GM12891 (cell line): ENCODE measurements around the gene ROCK2.

Experiments used
- PAX5 ChIP-seq: IDR thresholded peaks from 2 replicates; pipeline ENCODE4 v1.6.1; 2011; ENCODE audit warnings: low read length, moderate library complexity, mild to moderate bottlenecking; ENCODE audit not compliant: insufficient read depth, severe bottlenecking
- POLR2A ChIP-seq: IDR thresholded peaks from 2 replicates; pipeline ENCODE4 v1.6.1; 2011; ENCODE audit warnings: low read depth, low read length, control low read depth
- POLR2AphosphoS5 ChIP-seq: IDR thresholded peaks from 2 replicates; pipeline ENCODE4 v1.6.1; 2011; ENCODE audit warnings: low read depth, low read length, control low read depth

- TF ChIP-seq POLR2A = no peak
- TF ChIP-seq POLR2AphosphoS5 = no peak
- no peak for TF ChIP-seq PAX5
These were observed 73.5 kb downstream of the ROCK2 start for GRCh38 chr2:11270891-11271290.
